Right hindlimb (tissue), 1 donor: ENCODE results near the gene KDM5A.
"Not testable (repeated sequence)": the region's sequence is repeated elsewhere in the genome, so short reads cannot be mapped to it uniquely, and the experiment has no call there.

Experiments
- DNase-seq: peaks from one replicate; pipeline ENCODE4 v3.0.0-alpha.2; 2018

Gene KDM5A

GRCh38 chr12:237026-237815, 151.9 kb downstream of the KDM5A start:
- DNase-seq, result no peak

GRCh38 chr12:236445-236844, 152.7 kb downstream of the KDM5A start:
- DNase-seq, result no peak

GRCh38 chr12:235967-236366, 153.2 kb downstream of the KDM5A start:
- not testable (repeated sequence) for DNase-seq

GRCh38 chr12:234891-235415, 154.2 kb downstream of the KDM5A start:
- no peak for DNase-seq

GRCh38 chr12:234019-234418, 155.1 kb downstream of the KDM5A start:
- no peak for DNase-seq

GRCh38 chr12:233615-233968, 155.5 kb downstream of the KDM5A start:
- DNase-seq, result no peak

GRCh38 chr12:232731-233614, 156.1 kb downstream of the KDM5A start:
- DNase-seq, result peak; percentile 61

- no peak for DNase-seq
Measured at GRCh38 chr12:230925-231671, 158.0 kb downstream of the KDM5A start.
